AG20443 (cell line): ENCODE measurements around the gene BIK.
"Not testable (repeated sequence)": the region's sequence is repeated elsewhere in the genome, so short reads cannot be mapped to it uniquely, and the experiment has no call there.

Source experiments
- DNase-seq: peaks from one replicate; pipeline ENCODE4 v3.0.0; 2012; ENCODE audit warnings: low spot score, mixed read lengths

The BIK gene

GRCh38 chr22:43104950-43105349 lies 5.6 kb upstream of the BIK start:
- not testable (repeated sequence) for DNase-seq

DNA sequence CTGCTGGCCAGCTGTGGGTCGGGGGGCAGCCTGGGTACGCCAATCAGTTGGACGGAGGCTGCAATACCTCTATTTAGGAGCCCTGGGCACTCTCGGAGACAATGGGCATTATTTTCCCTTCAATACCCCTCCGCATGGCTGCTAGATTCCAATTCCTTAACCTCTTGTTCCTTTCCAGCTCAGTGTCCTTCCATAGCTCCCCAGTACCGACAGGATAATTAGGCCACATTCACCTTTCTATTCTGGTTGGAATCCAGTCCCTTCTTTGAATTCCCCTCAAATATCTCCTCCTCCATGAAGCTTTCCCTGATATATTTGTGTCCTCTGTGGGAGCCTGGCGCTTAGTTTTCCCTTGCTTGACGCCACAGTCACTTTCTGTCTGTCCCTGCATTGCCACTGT lies 4.2 kb upstream of the BIK start:
- no peak for DNase-seq

- no peak for DNase-seq
Observed at GRCh38 chr22:43109511-43109910, 1.0 kb upstream of the BIK start.

DNA sequence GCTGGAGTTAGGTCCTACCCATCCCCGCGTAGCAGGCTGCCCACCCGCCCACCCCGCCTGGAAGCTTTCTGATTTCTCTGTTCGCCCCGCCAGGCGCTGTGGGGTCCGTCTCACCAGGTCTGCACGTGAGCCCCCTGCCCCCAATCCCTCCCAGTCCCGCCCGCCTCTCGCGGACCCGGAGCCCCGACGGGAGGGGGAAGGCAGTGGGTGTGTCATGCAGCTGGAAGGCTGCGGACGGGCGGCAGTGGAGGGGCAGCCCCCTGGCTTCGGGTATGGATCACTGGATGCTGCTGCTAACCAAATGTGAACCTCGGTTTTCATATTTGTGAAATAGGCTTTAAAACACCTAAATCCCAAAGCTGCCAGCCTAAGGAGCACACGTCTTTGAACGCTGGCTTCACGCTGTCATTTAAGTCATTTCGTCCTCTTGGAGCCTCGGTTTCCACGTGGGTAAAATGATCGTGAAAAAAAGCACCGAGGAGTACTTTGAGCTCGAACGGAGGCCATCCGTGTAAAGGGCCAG lies 568 bp upstream of the BIK start:
- DNase-seq: no peak

DNA sequence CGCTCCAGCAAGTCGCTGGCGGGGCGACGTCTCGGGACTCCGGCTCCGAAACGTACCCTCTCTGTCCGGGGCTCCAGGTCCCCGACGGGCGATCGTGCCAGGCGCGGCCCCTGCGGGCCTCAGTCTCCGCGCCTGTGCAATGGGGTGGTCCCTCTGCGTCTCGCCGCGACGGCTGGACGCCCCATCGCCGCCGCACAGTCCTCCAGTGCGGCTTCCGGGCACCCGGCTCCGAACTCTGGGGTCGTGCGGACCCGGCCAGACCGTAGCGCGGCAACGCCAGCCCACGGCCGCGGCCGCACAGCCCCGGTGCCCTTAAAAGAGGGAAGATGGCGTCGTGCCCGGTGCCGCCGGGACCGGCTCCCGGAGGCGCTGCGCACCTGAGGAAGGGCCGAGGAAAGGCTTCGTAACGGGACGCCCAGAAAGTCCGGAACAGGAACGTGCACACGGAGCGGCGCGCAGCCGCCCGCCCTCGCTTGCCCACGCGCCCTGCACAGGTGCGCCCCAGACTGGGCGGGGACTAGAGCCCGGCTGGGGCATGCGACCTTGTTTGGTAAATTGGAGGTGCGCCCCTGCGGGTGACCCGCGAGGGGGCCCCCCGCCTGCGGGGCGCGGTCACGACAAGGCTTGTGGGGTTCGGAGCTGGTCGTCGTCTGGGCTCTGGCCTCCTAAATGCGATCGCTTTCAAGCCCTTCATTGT lies 525 bp downstream of the BIK start:
- no peak for DNase-seq

DNA sequence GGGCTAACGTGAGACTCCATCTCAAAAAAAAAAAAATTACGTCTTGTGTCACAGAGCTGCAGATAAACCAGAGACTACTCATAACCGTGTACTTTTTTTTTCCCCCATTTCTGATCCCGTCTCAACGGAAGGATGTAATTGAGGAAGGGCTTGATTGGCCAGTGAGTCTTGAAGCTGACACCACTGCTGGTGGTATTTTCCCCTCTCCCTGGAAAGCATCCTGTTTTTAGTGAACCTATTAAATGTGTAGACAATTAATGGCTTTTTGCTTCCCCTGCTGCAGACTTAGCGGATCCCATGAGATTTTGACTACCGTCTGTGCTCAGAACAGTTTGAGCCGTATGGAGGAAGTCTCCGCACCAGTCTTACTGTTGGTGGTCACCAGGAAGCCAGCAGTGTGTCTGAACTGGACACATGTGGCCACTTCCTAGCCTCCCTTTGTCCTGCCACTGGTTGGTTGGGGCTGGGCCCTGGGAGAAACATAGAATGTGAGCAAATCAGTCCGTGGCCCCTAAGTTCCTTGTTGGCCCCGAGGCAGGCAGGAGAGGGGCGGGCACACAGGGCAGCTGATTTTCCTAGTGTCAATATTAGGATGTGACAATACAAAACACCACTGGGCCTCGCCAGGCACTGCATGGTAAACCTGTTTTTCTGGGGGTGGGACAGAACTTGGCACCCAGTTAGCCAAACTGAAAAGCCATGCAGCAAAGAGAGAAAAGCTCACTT lies 3.1 kb downstream of the BIK start:
- DNase-seq: no peak

GRCh38 chr22:43114958-43115357 lies 4.4 kb downstream of the BIK start:
- DNase-seq: no peak

DNA sequence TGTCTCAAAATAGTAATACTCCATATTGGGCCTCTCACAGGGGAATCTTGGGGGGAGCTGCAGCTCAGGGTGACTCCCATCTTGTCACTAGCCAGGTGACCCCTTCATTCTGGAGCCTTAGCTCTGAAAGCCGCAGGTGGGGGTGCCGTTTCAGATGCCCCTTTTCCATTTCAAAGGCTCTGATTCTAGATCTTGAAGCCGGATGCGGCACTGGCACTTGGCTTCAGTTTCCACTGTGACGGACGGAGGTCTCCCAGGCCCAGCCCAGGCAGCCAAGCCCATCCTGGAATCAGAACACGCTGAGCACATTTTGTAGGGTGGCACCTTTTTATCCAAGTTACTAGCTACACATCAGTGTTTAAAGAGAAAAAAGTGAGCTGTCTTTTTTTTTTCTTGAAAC lies 6.4 kb downstream of the BIK start:
- no peak for DNase-seq

DNA sequence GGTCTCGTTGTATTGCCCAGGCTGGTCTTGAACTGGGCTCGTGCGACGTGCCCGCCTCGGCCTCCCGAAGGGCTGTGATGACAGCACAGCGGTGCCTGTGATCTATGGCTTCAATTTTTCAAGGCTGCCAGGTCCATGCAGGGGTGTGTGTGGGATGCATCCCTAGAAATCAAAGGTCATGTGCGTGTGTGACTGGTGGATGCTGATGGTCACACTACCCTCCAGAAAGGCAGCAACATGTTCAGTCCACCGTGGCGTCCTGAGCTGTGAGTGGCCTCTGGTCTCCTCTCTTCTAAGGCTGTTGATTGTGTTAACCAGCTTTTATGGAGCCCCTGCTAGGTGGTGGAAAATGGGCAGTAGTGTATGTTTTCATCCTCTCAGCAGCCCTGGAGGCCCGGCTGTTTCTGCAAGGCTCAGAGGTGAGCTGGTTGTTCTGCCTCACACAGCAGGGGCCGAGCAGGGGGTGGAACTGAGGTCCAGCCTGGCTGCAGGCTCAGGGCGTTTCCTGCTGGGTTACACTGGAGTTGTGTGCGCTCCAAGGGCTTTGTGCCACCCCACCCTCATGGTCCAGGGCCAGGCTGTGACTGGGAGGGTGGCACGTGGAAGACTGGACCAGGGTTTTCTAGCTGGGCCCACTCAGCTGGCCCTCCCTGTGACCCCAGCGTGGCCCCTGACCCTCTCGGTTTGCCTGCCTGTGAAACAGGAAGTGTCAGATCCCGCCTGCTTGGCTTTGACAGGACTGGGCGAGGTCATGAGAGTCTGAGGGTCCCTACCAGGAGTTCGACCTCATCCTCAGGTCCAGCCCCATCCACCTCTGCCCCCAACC lies 7.7 kb downstream of the BIK start:
- DNase-seq: peak; percentile 55

- DNase-seq: no peak
Observed at GRCh38 chr22:43118953-43119458, 8.5 kb downstream of the BIK start.

DNA sequence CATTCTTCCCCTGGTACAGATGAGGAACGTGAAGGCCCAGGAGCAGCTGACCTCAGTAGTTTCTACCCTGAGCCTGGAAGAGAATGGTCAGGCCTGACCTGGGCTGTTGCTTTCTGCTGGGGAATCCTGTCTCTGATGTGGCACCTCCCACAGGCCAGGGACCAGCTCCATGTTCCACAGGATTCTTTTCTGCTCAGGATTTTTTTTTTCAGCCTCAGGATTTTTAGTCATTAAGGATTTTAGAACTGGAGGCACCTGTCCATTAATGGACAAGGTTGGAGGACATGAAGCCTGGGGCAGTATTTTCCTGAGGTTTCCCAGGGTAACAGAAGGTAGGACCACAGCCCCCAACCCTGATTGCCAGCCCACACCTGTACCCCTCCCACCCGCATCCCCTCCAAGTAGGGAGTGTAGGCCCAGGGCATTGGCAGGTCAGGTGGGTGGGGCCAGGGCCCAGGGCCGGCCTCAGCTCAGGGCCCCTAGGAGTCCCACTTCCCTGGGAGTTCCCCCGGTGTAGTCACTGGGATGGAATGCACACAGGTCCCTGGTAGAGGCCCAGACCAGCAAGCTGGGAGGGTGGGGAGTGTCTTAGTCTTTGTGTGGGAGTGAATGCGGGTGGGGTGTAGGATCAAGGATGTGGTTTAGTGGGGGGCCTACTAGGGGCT lies 16.1 kb downstream of the BIK start:
- DNase-seq: peak; percentile 91

DNA sequence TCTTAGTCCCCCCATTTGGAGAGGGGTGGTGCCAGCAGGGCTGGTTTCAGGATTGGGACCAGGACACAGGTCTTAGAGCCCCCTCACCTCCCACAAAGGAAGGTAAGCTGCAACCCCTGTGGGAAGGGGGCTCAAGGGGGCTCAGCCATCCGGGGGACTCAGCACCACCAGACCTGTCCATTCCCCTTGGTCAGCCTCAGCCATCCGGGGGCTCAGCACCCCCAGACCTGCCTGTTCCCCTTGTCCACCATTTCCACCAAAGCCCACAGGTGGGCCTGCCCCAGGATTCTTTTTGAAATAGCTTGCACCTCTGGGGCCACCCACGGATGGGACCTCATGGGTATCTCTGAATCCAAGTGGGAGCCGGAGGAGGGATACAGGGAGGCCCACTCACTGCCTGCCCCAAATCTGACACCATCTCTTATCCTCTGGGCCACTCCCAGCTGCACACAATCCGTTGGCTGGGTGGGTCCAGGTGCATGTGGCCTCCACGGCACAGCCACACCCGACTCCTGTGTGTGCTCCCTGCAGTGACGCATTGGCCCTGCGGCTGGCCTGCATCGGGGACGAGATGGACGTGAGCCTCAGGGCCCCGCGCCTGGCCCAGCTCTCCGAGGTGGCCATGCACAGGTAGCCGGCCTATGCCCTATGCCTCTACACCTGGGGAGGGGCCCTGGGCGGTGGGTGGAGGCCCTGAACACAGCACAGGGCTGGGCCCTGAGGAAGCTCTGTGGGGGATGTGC lies 16.8 kb downstream of the BIK start:
- DNase-seq: no peak

DNA sequence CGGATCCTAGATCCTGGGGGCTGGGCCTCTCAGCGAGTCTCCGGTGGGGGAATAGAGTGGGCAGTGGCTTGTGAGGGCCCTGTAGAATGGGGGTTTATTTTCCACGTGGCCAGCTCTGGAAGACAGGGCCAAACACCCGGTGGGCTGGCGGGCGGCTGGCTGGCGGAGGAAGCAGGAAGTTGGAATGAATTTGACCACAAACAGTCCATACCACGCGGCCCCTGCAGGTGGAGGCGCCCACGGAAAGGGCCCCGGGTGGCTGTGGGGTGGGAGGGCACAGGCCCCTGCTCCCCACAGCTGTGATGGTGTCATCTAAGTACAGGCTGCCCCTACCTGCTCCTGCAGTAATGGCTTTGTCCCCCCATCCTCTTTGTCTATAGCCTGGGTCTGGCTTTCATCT lies 17.6 kb downstream of the BIK start:
- no peak for DNase-seq

- no peak for DNase-seq
Observed at GRCh38 chr22:43128928-43129424, 18.4 kb downstream of the BIK start.

GRCh38 chr22:43129426-43130425 lies 19.2 kb downstream of the BIK start:
- no peak for DNase-seq

- no peak for DNase-seq
Observed at GRCh38 chr22:43131773-43132501, 21.4 kb downstream of the BIK start.

GRCh38 chr22:43133401-43133800 lies 22.9 kb downstream of the BIK start:
- DNase-seq: no peak

DNA sequence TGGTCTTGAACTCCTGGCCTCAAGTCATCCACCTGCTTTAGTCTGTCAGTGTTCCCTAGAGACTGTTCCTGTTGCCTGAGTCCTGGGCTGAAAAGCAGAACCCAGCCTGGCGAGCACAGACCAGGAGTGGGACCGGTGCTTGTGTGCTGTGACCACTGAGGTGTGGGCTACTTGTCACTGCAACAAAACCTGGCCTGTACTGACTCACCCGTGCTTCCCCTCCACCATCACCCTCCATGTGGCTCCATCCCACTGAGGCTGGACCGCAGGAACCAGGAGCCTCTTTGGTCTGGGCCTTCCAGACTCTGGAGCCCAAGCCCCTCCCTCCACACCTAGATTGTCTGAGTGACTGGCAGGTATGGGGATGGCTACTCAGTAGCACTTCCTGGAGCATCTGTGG lies 24.0 kb downstream of the BIK start:
- DNase-seq: no peak

DNA sequence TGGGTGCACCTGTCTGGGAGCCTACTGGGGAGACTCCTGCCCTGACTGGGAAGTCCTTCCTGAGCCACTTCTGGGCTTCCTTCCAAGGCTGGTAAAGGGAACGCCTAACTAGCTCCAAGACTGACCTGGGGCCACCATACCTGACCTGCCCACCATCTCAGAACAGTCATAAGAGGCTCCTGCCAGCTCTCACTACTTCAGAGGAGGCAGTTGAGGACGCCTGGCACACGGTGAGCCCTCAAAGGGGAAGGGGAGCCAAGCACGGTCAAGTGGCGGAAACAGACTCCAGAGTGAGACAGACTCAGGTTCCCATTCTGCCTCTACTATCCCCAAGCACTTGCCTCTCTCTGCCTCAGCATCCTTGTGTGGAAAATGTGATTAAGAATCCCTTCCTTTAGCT lies 25.0 kb downstream of the BIK start:
- no peak for DNase-seq
